Spleen (tissue), 11 donors: Measurements from ENCODE around the gene ALDH2. TPM values are rescaled to one million over a fixed set of nuclear protein-coding genes. Genes with fewer than 3 reads are reported as not detected.

Experiments used
- DNase-seq: peaks from one replicate; pipeline ENCODE4 v3.0.0-alpha.2; 2020
- H3K27ac ChIP-seq, 8 donors: fragments of 200-600 bp; sonication (generic) in 7 of 8; 1 replicate in 4 of 8; 2 replicates in 4 of 8; pipeline versions ENCODE4 v1.5.0 to v1.8.0; 2016 to 2021; ENCODE audit warnings: inconsistent platforms in 4 of 8, mild to moderate bottlenecking in 4 of 8, moderate library complexity in 1 of 8
- H3K27me3 ChIP-seq, 7 donors: fragments of 200-600 bp; sonication (generic) in 6 of 7; replicated peaks in 1 of 7; 1 replicate in 4 of 7; 2 replicates in 3 of 7; pipeline versions ENCODE4 v1.5.0 to v1.8.0; 2016 to 2021; ENCODE audit warnings: inconsistent platforms in 3 of 7, mild to moderate bottlenecking in 1 of 7
- H3K36me3 ChIP-seq, 6 donors: fragments of 200-600 bp; sonication (generic) in 5 of 6; 1 replicate in 4 of 6; 2 replicates in 2 of 6; pipeline versions ENCODE4 v1.5.0 to v1.8.0; 2016 to 2021; ENCODE audit warnings: inconsistent platforms in 2 of 6
- H3K4me1 ChIP-seq, 6 donors: fragments of 200-600 bp; sonication (generic) in 5 of 6; 1 replicate in 3 of 6; 2 replicates in 3 of 6; pipeline versions ENCODE4 v1.5.0 to v1.8.0; 2016 to 2021; ENCODE audit warnings: inconsistent platforms in 3 of 6
- H3K4me3 ChIP-seq, 8 donors: fragments of 200-600 bp; sonication (generic) in 7 of 8; 1 replicate in 4 of 8; 2 replicates in 4 of 8; pipeline versions ENCODE4 v1.5.0 to v1.8.0; 2016 to 2021; ENCODE audit warnings: inconsistent platforms in 4 of 8, mild to moderate bottlenecking in 4 of 8, moderate library complexity in 2 of 8
- H3K9me3 ChIP-seq, 8 donors: fragments of 200-600 bp; sonication (generic) in 7 of 8; 1 replicate in 4 of 8; 2 replicates in 4 of 8; pipeline versions ENCODE4 v1.5.0 to v1.8.0; 2016 to 2021; ENCODE audit warnings: inconsistent platforms in 4 of 8
- CTCF ChIP-seq, 11 experiments: fragments of 200-600 bp in 7 of 11; fragments of 450-650 bp in 4 of 11; sonication (generic) in 4 of 11; IDR thresholded peaks in 8 of 11; conservative IDR thresholded peaks in 3 of 11; 1 replicate in 7 of 11; 2 replicates in 4 of 11; pipeline versions ENCODE4 v1.4.0 to v1.8.0; 2016 to 2021; ENCODE audit warnings: antibody characterized with exemption in 11 of 11, inconsistent platforms in 4 of 11, mild to moderate bottlenecking in 1 of 11
- POLR2A ChIP-seq, 3 donors: fragments of 450-650 bp; IDR thresholded peaks; one replicate each; pipeline ENCODE4 v1.5.1; 2017; ENCODE audit warnings: antibody characterized with exemption in 3 of 3, mild to moderate bottlenecking in 1 of 3
- POLR2AphosphoS5 ChIP-seq, 3 donors: sonication (generic); formaldehyde crosslinking; IDR thresholded peaks; one replicate each; pipeline ENCODE4 v1.5.1; 2017; ENCODE audit warnings: antibody characterized with exemption in 3 of 3
- WGBS, 5 donors: extraction: QIAGEN DNeasy Blood & Tissue Kit in 3 of 5; methylation state at CpG; one replicate each; pipeline versions ENCODE4 v1.1.5 to v1.1.7; 2013 to 2018; 5-methylcytosine and 5-hydroxymethylcytosine counted together
- intact Hi-C: fragments of 100-400 bp; cut with DNase I; formaldehyde crosslinking; loops from one replicate; pipeline ENCODE4 v1.15.0; 2023; ENCODE audit warnings: low total_unique reads
- polyA plus RNA-seq, 3 donors: library from polyadenylated mRNA; stranded (reverse); fragments of 200-250 nt; gene quantifications; one replicate each; pipeline ENCODE4 v1.2.1, GENCODE V29; 2013
- total RNA-seq, 7 donors: library from RNA; depleted of rRNA in 3 of 7; stranded (reverse); fragments of >200 nt in 3 of 7; fragmentation: NEBNext Ultra II Directional in 4 of 7; extraction: Animal tissue kit (Norgen Biotek cat#: 25700) in 4 of 7; gene quantifications; one replicate each; pipeline versions ENCODE4 v1.1.0 to v1.2.1, GENCODE V29; 2016 to 2021
- donor health status: healthy with polysubstance abuse.
- donor health status: DM: no; HTN: no; CAD: no; lungs with moderate emphysema.
- donor health status: DM: no; HTN: no; CAD: no.
- donor health status: Bipolar disorder and iron deficiency.
- donor health status: healthy.
- donor health status: DM: no; HTN: no; CAD: no.
- donor health status: DM: yes; HTN: yes; CAD: no.

ALDH2 gene
- total and polyA plus RNA-seq, 10 donors: 30.8 to 78.9 (median 47.5) TPM

GRCh38 chr12:111776836-111777344, 10.2 kb downstream of the ALDH2 start:
- Histone ChIP-seq H3K4me1 (peaks cover 32 to 87% (median 60%) of the 10 kb centered on the region in 6 donors), H3K36me3 (peaks cover 0 to 19% (median 0%) of the 10 kb centered on the region in 6 donors), H3K9me3 (peaks cover 0 to 8% (median 4%) of the 10 kb centered on the region in 8 donors), H3K27ac (peak overlapping the region; percentile 67 to 95 (median 88)), H3K27me3 (no peaks in the 10 kb centered on the region), H3K4me3 (peak overlapping the region in 1 of 8 donors; percentile 27)
- TF ChIP-seq CTCF (IDR thresholded peaks at IDR 0.05 in 8 of 11, conservative IDR thresholded peaks at IDR 0.05 in 3 of 11) (no peak), POLR2AphosphoS5 (IDR thresholded peaks at IDR 0.05) (no peak), POLR2A (IDR thresholded peaks at IDR 0.05) (no peak)
- 60 to 85% (median 79%) methylated on average over 3 of the region's 3 CpGs for WGBS, 5 donors
- DNase-seq: no peak
- intact Hi-C loops: no loop called here

GRCh38 chr12:111777345-111778045, 10.8 kb downstream of the ALDH2 start:
- TF ChIP-seq POLR2AphosphoS5 (IDR thresholded peaks at IDR 0.05) (peak; percentile 46 to 69 (median 60)), POLR2A (IDR thresholded peaks at IDR 0.05) (no peak), CTCF (IDR thresholded peaks at IDR 0.05 in 8 of 11, conservative IDR thresholded peaks at IDR 0.05 in 3 of 11) (no peak)
- peaks cover 0 to 25% (median 0%) of the 10 kb centered on the region in 6 donors for H3K36me3 ChIP-seq
- peak; percentile 84 for DNase-seq
- intact Hi-C loops: no loop called here
- WGBS, 5 donors: 50 to 72% (median 52%) methylated on average over 11 to 16 of the region's 16 CpGs
- H3K4me3 ChIP-seq: peak overlapping the region in 1 of 8 donors; percentile 27
- H3K4me1 ChIP-seq: peaks cover 32 to 81% (median 58%) of the 10 kb centered on the region in 6 donors
- no peaks in the 10 kb centered on the region for H3K27me3 ChIP-seq
- peaks cover 0 to 8% (median 4%) of the 10 kb centered on the region in 8 donors for H3K9me3 ChIP-seq
- peak overlapping the region; percentile 67 to 95 (median 88) for H3K27ac ChIP-seq

GRCh38 chr12:111780166-111780565, 13.4 kb downstream of the ALDH2 start:
- TF ChIP-seq POLR2AphosphoS5 (IDR thresholded peaks at IDR 0.05) (no peak), CTCF (IDR thresholded peaks at IDR 0.05 in 8 of 11, conservative IDR thresholded peaks at IDR 0.05 in 3 of 11) (no peak), POLR2A (IDR thresholded peaks at IDR 0.05) (no peak)
- no peak for DNase-seq
- no peaks in the 10 kb centered on the region for H3K27me3 ChIP-seq
- H3K4me3 ChIP-seq: no peak overlapping the region
- H3K27ac ChIP-seq: peak overlapping the region in 1 of 8 donors; percentile 89
- intact Hi-C loops: no loop called here
- H3K4me1 ChIP-seq: peaks cover 20 to 54% (median 33%) of the 10 kb centered on the region in 6 donors
- 72 to 85% (median 81%) methylated on average over 10 of the region's 10 CpGs for WGBS, 5 donors
- peaks cover 0 to 8% (median 4%) of the 10 kb centered on the region in 8 donors for H3K9me3 ChIP-seq
- H3K36me3 ChIP-seq: peaks cover 0 to 51% (median 25%) of the 10 kb centered on the region in 6 donors

- H3K36me3 ChIP-seq: peaks cover 0 to 56% (median 27%) of the 10 kb centered on the region in 6 donors
- no peak for DNase-seq
- TF ChIP-seq POLR2A (IDR thresholded peaks at IDR 0.05): no peak
- TF ChIP-seq CTCF (IDR thresholded peaks at IDR 0.05 in 8 of 11, conservative IDR thresholded peaks at IDR 0.05 in 3 of 11): no peak
- no peak for TF ChIP-seq POLR2AphosphoS5 (IDR thresholded peaks at IDR 0.05)
- H3K4me3 ChIP-seq: no peak overlapping the region
- intact Hi-C loops: no loop called here
- no peaks in the 10 kb centered on the region for H3K27me3 ChIP-seq
- 93 to 97% (median 96%) methylated on average over 5 of the region's 5 CpGs for WGBS, 5 donors
- H3K27ac ChIP-seq: peak overlapping the region in 1 of 8 donors; percentile 89
- H3K9me3 ChIP-seq: peaks cover 0 to 8% (median 4%) of the 10 kb centered on the region in 8 donors
- peaks cover 16 to 50% (median 29%) of the 10 kb centered on the region in 6 donors for H3K4me1 ChIP-seq
These were observed 13.9 kb downstream of the ALDH2 start for GRCh38 chr12:111780615-111781014.
